ENCODE data around the gene DGKA.
"Not testable (repeated sequence)": the region's sequence is repeated elsewhere in the genome, so short reads cannot be mapped to it uniquely, and the experiment has no call there.

- not testable (repeated sequence) for TF ChIP-seq POLR2AphosphoS5 (IDR thresholded peaks at IDR 0.05); CTCF (IDR thresholded peaks at IDR 0.05); EP300 (IDR thresholded peaks at IDR 0.05; ENCODE audit: low read depth); POLR2A (IDR thresholded peaks at IDR 0.05)
Observed at GRCh38 chr12:56003376-56003775, 72.4 kb downstream of the DGKA start.

Measured in transverse colon (tissue), 4 donors.